Measurements from ENCODE around the gene LGSN. TPM values are rescaled to one million over a fixed set of nuclear protein-coding genes. Genes with fewer than 3 reads are reported as not detected.
"Not testable (repeated sequence)": the region's sequence is repeated elsewhere in the genome, so short reads cannot be mapped to it uniquely, and the experiment has no call there.

The LGSN gene
- total RNA-seq, 1 donor from 2014 or later = 0.06 TPM

- DNase-seq (ENCODE audit: low spot score) = no peak
Measured at GRCh38 chr6:63306420-63306819, 13.4 kb downstream of the LGSN start.

DNA sequence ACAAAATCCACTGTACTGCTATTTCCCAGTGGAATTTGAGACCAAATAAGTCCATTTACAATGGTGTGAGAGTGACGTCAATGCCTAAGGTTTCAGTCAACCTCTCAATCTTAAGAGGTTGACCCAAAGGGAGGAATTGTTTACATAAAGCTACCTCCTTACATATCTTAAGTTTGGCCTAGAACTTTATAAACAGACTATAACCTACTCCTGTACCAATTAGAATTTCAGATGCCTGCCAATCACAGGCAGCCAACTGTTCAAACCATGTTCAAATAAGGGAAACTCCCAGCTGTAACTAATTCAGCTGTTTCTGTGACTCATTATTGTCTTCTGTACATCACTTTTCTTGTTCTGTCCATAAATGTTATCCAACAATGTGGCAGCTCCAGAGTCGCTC, 14.5 kb downstream of the LGSN start:
- no peak for DNase-seq (ENCODE audit: low spot score)

DNA sequence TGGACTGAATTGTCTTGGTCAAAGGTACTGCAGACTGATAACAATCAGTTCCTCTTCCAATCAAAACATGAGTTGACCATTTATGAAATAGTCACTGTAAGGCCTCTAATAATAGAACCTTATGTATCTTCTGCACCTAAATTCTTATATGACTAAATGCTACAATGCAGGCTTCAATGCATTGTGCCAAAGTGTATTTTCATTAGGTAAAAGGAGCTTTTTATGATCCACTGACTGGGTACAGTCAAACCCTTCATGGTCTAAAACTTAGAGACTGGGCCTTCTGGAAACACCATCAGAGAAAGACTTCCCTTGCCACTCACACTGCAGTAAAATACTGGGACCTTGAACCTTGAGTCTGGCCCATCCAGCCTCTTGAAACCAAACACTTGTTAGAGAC, 16.3 kb downstream of the LGSN start:
- DNase-seq (ENCODE audit: low spot score) = no peak

DNA sequence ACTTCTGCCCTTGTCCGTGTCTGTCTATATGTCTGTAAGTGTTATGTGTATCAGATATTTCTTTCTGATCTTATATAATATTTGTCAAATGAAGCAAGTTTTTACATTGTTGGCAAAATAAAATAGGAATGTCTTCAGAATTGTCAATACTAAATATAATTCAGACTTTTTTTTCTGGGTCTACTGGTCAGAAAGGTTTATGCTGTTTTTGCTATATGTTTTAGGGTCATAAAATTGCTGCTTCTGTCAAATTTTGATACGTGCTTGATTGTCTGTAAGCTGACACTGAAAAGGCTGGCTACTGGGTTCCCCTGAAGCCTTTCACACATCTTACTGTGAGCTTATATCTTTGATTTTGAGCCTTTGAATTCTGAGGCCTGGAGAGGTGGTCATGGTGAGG, 20.1 kb downstream of the LGSN start:
- no peak for DNase-seq (ENCODE audit: low spot score)

GRCh38 chr6:63295553-63296194, 24.1 kb downstream of the LGSN start:
- no peak for DNase-seq (ENCODE audit: low spot score)

- DNase-seq (ENCODE audit: low spot score) = no peak
Measured at GRCh38 chr6:63290492-63291058, 29.2 kb downstream of the LGSN start.

DNA sequence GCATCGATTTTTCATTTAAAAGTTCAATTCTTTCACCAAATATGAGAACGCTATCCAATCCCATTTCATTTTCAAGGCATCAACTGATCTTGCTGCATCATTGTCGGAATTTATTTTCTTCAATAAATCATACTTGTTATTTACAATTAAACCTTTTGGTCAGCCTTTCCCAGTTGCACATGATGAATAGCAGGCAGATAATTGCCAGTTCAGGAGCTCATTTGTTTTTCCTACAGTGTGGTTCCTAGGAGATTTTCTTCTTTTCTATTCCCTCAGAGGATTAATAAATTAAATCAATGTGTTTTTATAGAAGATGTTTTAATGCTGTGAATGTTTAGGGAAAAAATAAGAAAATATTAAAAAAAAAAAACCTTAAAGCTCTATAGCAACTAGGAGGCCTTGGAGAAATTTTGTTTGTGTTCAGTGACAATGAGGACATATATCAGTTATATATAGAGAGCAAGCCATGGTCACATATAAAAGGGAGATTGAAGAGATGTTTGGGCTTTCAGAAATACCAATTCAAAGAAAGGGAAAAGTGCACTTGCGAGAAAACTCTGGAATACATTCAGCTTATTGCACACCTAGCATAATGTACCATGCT, 30.4 kb downstream of the LGSN start:
- DNase-seq (ENCODE audit: low spot score) = no peak

GRCh38 chr6:63280639-63281180, 39.1 kb downstream of the LGSN start:
- DNase-seq (ENCODE audit: low spot score) = no peak

- DNase-seq (ENCODE audit: low spot score) = no peak
Measured at GRCh38 chr6:63278916-63279315, 40.9 kb downstream of the LGSN start.

DNA sequence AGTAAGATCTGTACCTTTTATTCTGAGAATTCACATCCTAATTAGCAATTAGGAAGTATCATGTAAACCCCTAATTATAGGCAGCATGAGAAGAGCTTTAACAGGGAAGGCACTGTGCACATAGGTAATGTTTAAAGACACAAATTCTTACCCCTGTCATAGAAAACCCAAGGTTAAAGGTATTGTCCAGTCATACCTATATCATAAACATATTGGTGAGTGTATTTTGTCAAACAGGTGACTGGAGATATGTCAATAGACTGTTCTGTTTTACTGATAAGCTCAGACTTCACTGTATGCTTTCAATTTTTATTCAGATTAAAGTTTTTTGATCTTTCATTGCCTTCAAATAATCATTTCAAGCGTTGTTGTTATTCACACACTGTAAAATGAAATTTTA, 43.8 kb downstream of the LGSN start:
- DNase-seq (ENCODE audit: low spot score) = no peak

GRCh38 chr6:63274795-63275430, 44.9 kb downstream of the LGSN start:
- DNase-seq (ENCODE audit: low spot score) = not testable (repeated sequence)

GRCh38 chr6:63272397-63272796, 47.4 kb downstream of the LGSN start:
- DNase-seq (ENCODE audit: low spot score) = no peak

DNA sequence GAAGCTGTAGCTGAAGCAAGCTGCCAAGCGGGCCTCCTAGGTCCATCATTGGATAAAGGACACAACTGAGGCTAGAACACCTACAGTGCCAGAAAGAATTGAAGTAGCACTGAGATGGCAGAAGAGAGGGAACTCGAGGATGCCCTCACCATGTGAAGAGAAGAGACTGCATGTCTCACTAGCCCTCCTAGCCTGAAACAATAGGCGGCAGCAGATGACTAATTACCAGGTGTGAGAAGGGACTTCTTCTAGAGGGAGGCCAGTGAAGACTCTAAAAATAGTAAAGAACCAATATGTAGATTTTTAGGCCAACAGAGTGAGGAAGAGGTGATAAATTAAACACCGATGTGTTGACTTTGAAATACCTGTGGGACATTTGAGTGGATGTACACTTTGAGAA, 50.3 kb downstream of the LGSN start:
- DNase-seq (ENCODE audit: low spot score) = no peak

- DNase-seq (ENCODE audit: low spot score) = no peak
Measured at GRCh38 chr6:63268574-63268973, 51.2 kb downstream of the LGSN start.

DNA sequence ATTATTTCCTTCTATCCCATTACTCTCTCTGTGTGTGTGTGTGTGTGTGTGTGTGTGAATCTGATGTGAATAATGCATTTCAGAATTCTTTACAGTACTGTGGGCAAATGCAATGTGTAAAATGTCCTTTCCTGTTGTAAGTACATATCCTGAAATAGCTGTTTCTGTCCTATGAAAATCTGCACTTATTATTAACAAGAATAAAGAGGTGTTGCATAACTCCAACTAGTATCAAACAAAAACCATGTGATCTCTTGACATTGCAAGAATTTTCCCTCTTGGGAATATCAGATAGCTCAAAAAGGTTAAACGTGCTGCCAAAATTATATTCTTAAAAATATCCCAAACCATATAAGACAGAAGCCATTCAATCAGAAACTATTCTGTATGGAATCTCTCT, 52.0 kb downstream of the LGSN start:
- DNase-seq (ENCODE audit: low spot score) = no peak

DNA sequence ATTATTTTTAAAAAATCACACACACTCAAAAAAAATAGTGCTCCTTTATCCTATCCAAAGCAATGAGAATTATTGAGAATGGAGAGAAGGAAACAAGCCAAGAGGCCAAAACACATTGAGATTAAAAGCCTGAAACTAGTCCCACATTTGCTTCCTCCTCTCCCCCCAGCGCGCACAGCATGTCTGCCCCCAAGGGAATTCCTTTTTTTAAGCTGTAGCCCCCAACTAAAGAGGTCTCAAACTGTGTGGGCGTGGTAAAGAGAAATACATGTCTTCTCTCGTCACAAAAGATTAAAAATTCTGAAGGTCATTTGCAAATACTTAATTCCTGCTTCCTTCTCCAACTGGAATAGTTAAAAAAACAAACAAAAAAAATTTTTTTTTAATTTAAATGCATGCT, 52.7 kb downstream of the LGSN start:
- DNase-seq (ENCODE audit: low spot score) = no peak

GRCh38 chr6:63263444-63263843, 56.3 kb downstream of the LGSN start:
- DNase-seq (ENCODE audit: low spot score) = no peak

DNA sequence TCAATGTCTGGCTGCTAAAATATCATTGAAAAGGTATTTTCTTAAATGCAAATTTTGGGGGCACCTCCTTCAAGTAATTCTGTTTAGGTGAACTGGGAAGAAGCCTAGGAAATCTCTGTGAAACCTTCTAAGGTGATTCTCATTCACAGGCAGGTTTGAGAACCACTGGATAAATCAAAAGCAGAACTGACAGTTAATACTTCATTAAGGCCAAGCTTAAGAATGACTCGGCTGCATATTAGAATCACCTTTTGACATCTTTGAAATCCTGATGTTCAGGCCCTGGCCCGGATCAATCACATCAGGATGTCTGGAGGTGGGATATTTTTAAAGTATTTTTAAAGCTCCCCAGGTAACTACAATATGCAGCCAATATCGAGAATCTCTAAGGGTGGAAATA, 58.0 kb downstream of the LGSN start:
- no peak for DNase-seq (ENCODE audit: low spot score)

DNA sequence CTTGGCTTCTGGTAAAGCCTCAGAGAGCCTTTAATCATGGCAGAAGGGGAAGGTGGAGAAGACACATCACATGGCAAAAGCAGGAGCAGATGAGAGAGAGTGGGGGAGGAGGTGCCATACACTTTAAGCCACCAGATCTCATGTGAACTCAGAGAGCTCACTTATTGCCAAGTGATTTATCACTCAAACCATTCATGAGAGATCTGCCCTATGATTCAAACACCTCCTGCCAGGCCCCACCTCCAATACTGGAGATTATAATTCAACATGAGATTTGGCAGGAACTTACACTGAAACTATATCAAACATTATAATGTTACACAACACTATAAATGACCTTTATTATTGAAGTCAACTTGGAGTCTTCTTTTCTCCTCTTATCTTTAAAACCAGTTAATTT, 60.6 kb downstream of the LGSN start:
- DNase-seq (ENCODE audit: low spot score) = no peak

GRCh38 chr6:63249875-63250482, 69.8 kb downstream of the LGSN start:
- DNase-seq (ENCODE audit: low spot score) = no peak

GRCh38 chr6:63246581-63246980, 73.2 kb downstream of the LGSN start:
- DNase-seq (ENCODE audit: low spot score) = no peak

GRCh38 chr6:63245909-63246308, 73.9 kb downstream of the LGSN start:
- DNase-seq (ENCODE audit: low spot score) = no peak

All from mucosa of gallbladder (tissue), 1 donor.